DOHH2 (cell line): Measurements from ENCODE around the gene SCPEP1.

Experiments used
- H3F3A ChIP-seq: fragments of 200-600 bp; sonication (generic), shearing (Covaris generic); 2 replicates; pipeline ENCODE4 v1.6.0; 2016; ENCODE audit warnings: antibody characterized with exemption, mild to moderate bottlenecking; ENCODE audit not compliant: control insufficient read depth, insufficient read depth
- H3K27ac ChIP-seq: fragments of 200-600 bp; sonication (generic); 2 replicates; pipeline ENCODE4 v1.5.1; 2014; ENCODE audit warnings: low read depth, mild to moderate bottlenecking, low read length, moderate library complexity
- H3K27me3 ChIP-seq: fragments of 200-600 bp; sonication (generic); 2 replicates; pipeline ENCODE4 v1.6.1; 2014; ENCODE audit warnings: mild to moderate bottlenecking, low read length, mixed read lengths; ENCODE audit not compliant: control insufficient read depth
- H3K36me3 ChIP-seq: fragments of 200-600 bp; sonication (generic); 2 replicates; pipeline ENCODE4 v1.6.1; 2014; ENCODE audit warnings: mild to moderate bottlenecking, low read length, moderate library complexity, mixed read lengths; ENCODE audit not compliant: control insufficient read depth
- H3K4me1 ChIP-seq: fragments of 200-600 bp; sonication (generic); 2 replicates; pipeline ENCODE4 v1.6.1; 2014; ENCODE audit warnings: mild to moderate bottlenecking, low read length, mixed read lengths; ENCODE audit not compliant: control insufficient read depth
- H3K4me2 ChIP-seq: fragments of 200-600 bp; sonication (generic); 2 replicates; pipeline ENCODE4 v1.6.0; 2014; ENCODE audit warnings: mild to moderate bottlenecking, low read length, moderate library complexity
- H3K4me3 ChIP-seq: fragments of 200-600 bp; sonication (generic); 2 replicates; pipeline ENCODE4 v1.5.1; 2014; ENCODE audit warnings: mild to moderate bottlenecking, low read length, mixed read lengths
- H3K79me2 ChIP-seq: fragments of 200-600 bp; sonication (generic); 2 replicates; pipeline ENCODE4 v1.6.1; 2014; ENCODE audit warnings: mild to moderate bottlenecking, low read length, mixed read lengths; ENCODE audit not compliant: control insufficient read depth
- H3K9me2 ChIP-seq: fragments of 200-600 bp; sonication (generic); replicated peaks from 2 replicates; pipeline ENCODE4 v1.6.1; 2014; ENCODE audit warnings: mild to moderate bottlenecking, low read length, mixed read lengths; ENCODE audit not compliant: control insufficient read depth
- H3K9me3 ChIP-seq: fragments of 200-600 bp; sonication (generic); 2 replicates; pipeline ENCODE4 v1.6.1; 2014; ENCODE audit warnings: antibody characterized with exemption, low read length, mixed read lengths; ENCODE audit not compliant: control insufficient read depth, insufficient read depth
- H4K20me1 ChIP-seq: fragments of 200-600 bp; sonication (generic); 2 replicates; pipeline ENCODE4 v1.6.0; 2014; ENCODE audit warnings: low read depth, mild to moderate bottlenecking, antibody characterized with exemption, low read length, moderate library complexity; ENCODE audit not compliant: control insufficient read depth, insufficient read depth
- EZH2phosphoT487 ChIP-seq: fragments of 200-600 bp; sonication (generic); IDR thresholded peaks from 2 replicates; pipeline ENCODE4 v1.6.1; 2017; ENCODE audit warnings: borderline replicate concordance, mild to moderate bottlenecking, antibody characterized with exemption, low read length, moderate library complexity, mixed read lengths
- TF ChIP-seq, protein P1 (sequence below): fragments of 200-600 bp; sonication (generic); IDR thresholded peaks from one replicate; pipeline ENCODE4 v1.5.1; 2014; ENCODE audit warnings: antibody characterized with exemption, mild to moderate bottlenecking, low read depth, low read length; ENCODE audit not compliant: poor library complexity, severe bottlenecking

Gene SCPEP1

DNA sequence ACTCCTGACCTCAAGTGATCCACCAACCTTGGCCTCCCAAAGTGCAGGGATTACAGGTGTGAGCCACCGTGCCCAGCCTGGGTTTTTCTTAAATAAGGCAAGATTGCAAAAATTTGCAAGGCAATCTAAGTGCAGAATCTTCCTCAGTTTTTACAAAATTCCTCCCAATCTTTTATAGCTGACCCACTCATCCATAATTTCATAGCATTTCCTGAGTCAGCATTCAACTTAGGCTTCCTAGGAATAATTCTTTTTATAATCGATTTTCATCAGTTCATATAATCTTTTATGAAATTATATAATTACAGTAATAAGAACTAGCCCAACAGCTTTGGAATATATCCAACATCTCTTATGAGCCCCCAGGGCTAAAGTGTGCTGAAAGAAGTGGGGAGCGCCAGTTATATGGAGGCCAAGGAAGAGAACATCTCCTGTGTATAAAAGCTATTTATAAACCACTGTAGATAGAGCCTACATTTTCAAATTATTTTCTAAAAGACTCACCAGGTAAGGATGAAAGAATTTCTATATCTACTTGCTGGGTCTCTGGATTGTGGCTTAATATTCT, 31.9 kb upstream of the SCPEP1 start:
- H3K79me2 ChIP-seq: no peaks in the 10 kb centered on the region
- no peaks in the 10 kb centered on the region for H4K20me1 ChIP-seq
- no peak overlapping the region for H3K4me3 ChIP-seq
- H3K4me1 ChIP-seq: no peaks in the 10 kb centered on the region
- TF ChIP-seq, protein P1, sequence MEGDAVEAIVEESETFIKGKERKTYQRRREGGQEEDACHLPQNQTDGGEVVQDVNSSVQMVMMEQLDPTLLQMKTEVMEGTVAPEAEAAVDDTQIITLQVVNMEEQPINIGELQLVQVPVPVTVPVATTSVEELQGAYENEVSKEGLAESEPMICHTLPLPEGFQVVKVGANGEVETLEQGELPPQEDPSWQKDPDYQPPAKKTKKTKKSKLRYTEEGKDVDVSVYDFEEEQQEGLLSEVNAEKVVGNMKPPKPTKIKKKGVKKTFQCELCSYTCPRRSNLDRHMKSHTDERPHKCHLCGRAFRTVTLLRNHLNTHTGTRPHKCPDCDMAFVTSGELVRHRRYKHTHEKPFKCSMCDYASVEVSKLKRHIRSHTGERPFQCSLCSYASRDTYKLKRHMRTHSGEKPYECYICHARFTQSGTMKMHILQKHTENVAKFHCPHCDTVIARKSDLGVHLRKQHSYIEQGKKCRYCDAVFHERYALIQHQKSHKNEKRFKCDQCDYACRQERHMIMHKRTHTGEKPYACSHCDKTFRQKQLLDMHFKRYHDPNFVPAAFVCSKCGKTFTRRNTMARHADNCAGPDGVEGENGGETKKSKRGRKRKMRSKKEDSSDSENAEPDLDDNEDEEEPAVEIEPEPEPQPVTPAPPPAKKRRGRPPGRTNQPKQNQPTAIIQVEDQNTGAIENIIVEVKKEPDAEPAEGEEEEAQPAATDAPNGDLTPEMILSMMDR: no peak
- no peak for TF ChIP-seq EZH2phosphoT487
- no peaks in the 10 kb centered on the region for H3K9me3 ChIP-seq
- H3K27ac ChIP-seq: no peak overlapping the region
- H3K9me2 ChIP-seq: no peaks in the 10 kb centered on the region
- H3K27me3 ChIP-seq: no peaks in the 10 kb centered on the region
- no peak overlapping the region for H3K4me2 ChIP-seq
- no peaks in the 10 kb centered on the region for H3F3A ChIP-seq
- peaks cover 54% of the 10 kb centered on the region for H3K36me3 ChIP-seq

DNA sequence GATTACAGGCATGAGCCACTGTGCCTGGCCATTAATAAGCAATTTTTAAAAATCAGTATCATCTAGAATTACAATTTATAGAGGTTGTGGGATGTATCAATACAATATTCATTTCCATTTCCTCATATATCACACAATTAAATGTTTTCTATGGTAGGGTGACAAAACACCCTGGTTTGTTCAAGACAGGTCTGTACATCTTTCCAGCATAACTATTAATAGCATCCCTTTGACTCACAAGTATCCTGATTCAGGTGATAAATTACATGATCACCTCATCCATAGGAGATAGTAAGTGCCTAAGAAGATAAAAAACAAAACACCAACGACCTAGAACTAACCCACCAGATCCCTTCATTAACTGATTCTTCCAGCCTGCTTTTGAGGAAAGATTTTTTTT, 30.2 kb upstream of the SCPEP1 start:
- no peaks in the 10 kb centered on the region for H3K9me2 ChIP-seq
- no peaks in the 10 kb centered on the region for H3F3A ChIP-seq
- no peak overlapping the region for H3K4me2 ChIP-seq
- no peak for TF ChIP-seq EZH2phosphoT487
- TF ChIP-seq, protein P1: no peak
- H3K4me1 ChIP-seq: no peaks in the 10 kb centered on the region
- peaks cover 48% of the 10 kb centered on the region for H3K36me3 ChIP-seq
- no peak overlapping the region for H3K27ac ChIP-seq
- H3K4me3 ChIP-seq: no peak overlapping the region
- H4K20me1 ChIP-seq: no peaks in the 10 kb centered on the region
- no peaks in the 10 kb centered on the region for H3K9me3 ChIP-seq
- peaks cover 8% of the 10 kb centered on the region for H3K79me2 ChIP-seq
- no peaks in the 10 kb centered on the region for H3K27me3 ChIP-seq

DNA sequence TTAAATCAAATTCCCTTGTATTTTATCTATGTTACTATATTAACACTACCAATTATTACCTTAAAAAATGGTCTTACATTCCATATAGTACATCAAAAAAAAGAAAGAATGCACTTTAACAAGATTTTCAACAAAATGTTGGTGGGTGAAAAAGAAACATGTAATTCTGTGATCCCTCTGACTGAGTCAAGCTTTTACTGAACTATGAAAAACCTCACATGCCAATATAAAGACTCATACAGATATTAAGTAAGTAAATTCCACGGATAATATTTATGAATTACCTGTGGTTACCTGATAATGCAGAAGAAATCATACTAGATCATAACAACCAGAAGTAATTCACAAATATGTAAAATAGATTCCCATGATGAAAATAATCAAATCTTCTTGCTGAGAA, 29.4 kb upstream of the SCPEP1 start:
- Histone ChIP-seq H3F3A (no peaks in the 10 kb centered on the region), H3K4me2 (no peak overlapping the region), H3K27me3 (no peaks in the 10 kb centered on the region), H3K9me2 (no peaks in the 10 kb centered on the region), H3K36me3 (peaks cover 42% of the 10 kb centered on the region), H4K20me1 (no peaks in the 10 kb centered on the region), H3K79me2 (peaks cover 12% of the 10 kb centered on the region), H3K9me3 (no peaks in the 10 kb centered on the region), H3K4me3 (no peak overlapping the region), H3K27ac (no peak overlapping the region), H3K4me1 (no peaks in the 10 kb centered on the region)
- no peak for TF ChIP-seq EZH2phosphoT487
- TF ChIP-seq, protein P1: no peak

DNA sequence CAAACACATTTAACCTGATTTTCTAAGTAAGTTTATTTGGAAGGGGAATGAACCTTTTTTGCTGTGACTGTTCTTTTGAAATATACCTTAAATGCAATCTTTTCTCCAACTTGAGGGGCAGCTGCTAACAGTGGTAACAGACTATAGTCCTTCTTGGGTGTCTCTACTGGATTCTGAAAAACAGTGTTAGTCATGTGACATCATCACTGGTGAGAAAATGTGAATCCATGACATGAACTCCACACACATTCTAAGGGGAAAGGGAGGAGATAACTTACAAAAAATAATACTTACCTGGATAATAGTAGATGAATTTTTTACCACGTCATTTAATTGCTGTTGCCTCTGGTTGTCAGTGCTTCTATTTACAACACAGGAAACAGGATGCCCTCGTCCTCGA, 28.3 kb upstream of the SCPEP1 start:
- no peak overlapping the region for H3K4me2 ChIP-seq
- peaks cover 36% of the 10 kb centered on the region for H3K36me3 ChIP-seq
- TF ChIP-seq EZH2phosphoT487: no peak
- TF ChIP-seq, protein P1: no peak
- H4K20me1 ChIP-seq: no peaks in the 10 kb centered on the region
- H3K27ac ChIP-seq: no peak overlapping the region
- no peaks in the 10 kb centered on the region for H3K9me2 ChIP-seq
- no peaks in the 10 kb centered on the region for H3K27me3 ChIP-seq
- no peak overlapping the region for H3K4me3 ChIP-seq
- H3K4me1 ChIP-seq: no peaks in the 10 kb centered on the region
- peaks cover 21% of the 10 kb centered on the region for H3K79me2 ChIP-seq
- H3K9me3 ChIP-seq: no peaks in the 10 kb centered on the region
- no peaks in the 10 kb centered on the region for H3F3A ChIP-seq
